ENCODE results near the gene NCR1. TPM values are rescaled to one million over a fixed set of nuclear protein-coding genes. Genes with fewer than 3 reads are reported as not detected.
"Not testable (repeated sequence)": the region's sequence is repeated elsewhere in the genome, so short reads cannot be mapped to it uniquely, and the experiment has no call there.

The NCR1 gene
- total and polyA plus RNA-seq, 10 of the 15 experiments (the other 5 are each of a cell fraction or from before 2014, with no cell fraction given): 0.06 to 6.9 (median 0.13) TPM; not detected in 7

GRCh38 chr19:54894106-54894505, 11.8 kb upstream of the NCR1 start:
- H3K36me3 ChIP-seq (ENCODE audit: control insufficient read depth in 2 of 2, insufficient read depth in 2 of 2, low read length in 1 of 2); H4K20me1 ChIP-seq (ENCODE audit: control insufficient read depth, insufficient read depth); intact Hi-C loops (cut with micrococcal nuclease; ENCODE audit: unreplicated experiment); H3K4me2 ChIP-seq (ENCODE audit: control insufficient read depth, insufficient read depth); DNase-seq (ENCODE audit: low read depth, low spot score); ATAC-seq; H3K4me1 ChIP-seq (ENCODE audit: control insufficient read depth, insufficient read depth, low read length); CTCF ChIA-PET; H3K4me3 ChIP-seq; BruUV-seq (replicated peaks); SMC1A ChIA-PET (ENCODE audit: uncharacterized antibody, unreplicated experiment); in situ Hi-C loops (cut with MboI); H3K9me3 ChIP-seq (replicated peaks; ENCODE audit: control insufficient read depth, insufficient read depth, low read length); H2AFZ ChIP-seq (ENCODE audit: control insufficient read depth, low read depth, low read length); H3K27ac ChIP-seq (ENCODE audit: control insufficient read depth, insufficient read depth); H3K27me3 ChIP-seq (replicated peaks in 1 of 2; ENCODE audit: control insufficient read depth in 2 of 2, insufficient read depth in 2 of 2, low read length in 1 of 2); FAIRE-seq; H3K9ac ChIP-seq (ENCODE audit: control insufficient read depth, insufficient read depth, low read length); RAD21 ChIA-PET (ENCODE audit: unreplicated experiment); H3K79me2 ChIP-seq (ENCODE audit: control insufficient read depth, insufficient read depth, low read length): not testable (repeated sequence)
- POLR2A ChIA-PET: interaction anchor here (0.6 kb wide), 1 partner anchor 14 kb away, joined by 5 read pairs; no protein-coding TSS in a partner anchor
- WGBS (ENCODE audit: insufficient coverage, insufficient replicate concordance, low lambda C conversion rate, missing lambda C conversion rate): 67% methylated on average over 14 of the region's 16 CpGs

DNA sequence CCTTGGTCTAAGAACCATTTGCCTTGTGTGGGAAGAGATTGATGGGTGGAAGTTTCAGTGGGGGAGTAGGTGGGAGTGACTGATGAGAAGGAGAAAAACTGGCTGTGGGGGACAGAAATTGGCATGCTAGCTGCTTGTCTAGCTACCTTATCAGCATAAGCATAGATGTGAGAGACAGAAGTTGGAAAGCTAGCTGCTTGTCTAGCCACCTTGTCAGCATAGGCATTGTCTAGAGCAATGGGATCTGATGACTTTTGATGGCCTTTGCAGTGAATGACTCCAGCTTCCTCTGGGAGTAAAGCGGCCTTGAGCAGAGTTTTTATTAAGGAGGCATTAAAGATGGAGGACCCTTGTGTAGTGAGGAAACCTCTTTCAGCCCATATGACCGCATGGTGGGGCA, 9.9 kb upstream of the NCR1 start:
- H3K9ac ChIP-seq (ENCODE audit: control insufficient read depth, insufficient read depth, low read length): no peak overlapping the region
- POLR2A ChIA-PET: interaction anchor here (0.6 kb wide), 1 partner anchor 130 kb away, joined by 4 read pairs; no protein-coding TSS in a partner anchor
- CTCF ChIA-PET: no interaction called here
- in situ Hi-C loops (cut with MboI): no loop called here
- SMC1A ChIA-PET (ENCODE audit: uncharacterized antibody, unreplicated experiment): no interaction called here
- H3K4me2 ChIP-seq (ENCODE audit: control insufficient read depth, insufficient read depth): no peak overlapping the region
- no peak overlapping the region for H2AFZ ChIP-seq (ENCODE audit: control insufficient read depth, low read depth, low read length)
- H3K27ac ChIP-seq (ENCODE audit: control insufficient read depth, insufficient read depth): no peak overlapping the region
- FAIRE-seq (no peak), DNase-seq (ENCODE audit: low read depth, low spot score) (no peak), ATAC-seq (no peak)
- H3K79me2 ChIP-seq (ENCODE audit: control insufficient read depth, insufficient read depth, low read length): no peaks in the 10 kb centered on the region
- RAD21 ChIA-PET (ENCODE audit: unreplicated experiment): no interaction called here
- H3K4me3 ChIP-seq: no peak overlapping the region
- H4K20me1 ChIP-seq (ENCODE audit: control insufficient read depth, insufficient read depth): no peaks in the 10 kb centered on the region
- 37% methylated on average over 2 of the region's 2 CpGs for WGBS (ENCODE audit: insufficient coverage, insufficient replicate concordance, low lambda C conversion rate, missing lambda C conversion rate)
- no TSS peak for BruUV-seq (replicated peaks)
- intact Hi-C loops (cut with micrococcal nuclease; ENCODE audit: unreplicated experiment): no loop called here
- no peaks in the 10 kb centered on the region for H3K36me3 ChIP-seq (ENCODE audit: control insufficient read depth in 2 of 2, insufficient read depth in 2 of 2, low read length in 1 of 2)
- no peaks in the 10 kb centered on the region for H3K27me3 ChIP-seq (replicated peaks in 1 of 2; ENCODE audit: control insufficient read depth in 2 of 2, insufficient read depth in 2 of 2, low read length in 1 of 2)
- H3K4me1 ChIP-seq (ENCODE audit: control insufficient read depth, insufficient read depth, low read length): no peaks in the 10 kb centered on the region
- H3K9me3 ChIP-seq (replicated peaks; ENCODE audit: control insufficient read depth, insufficient read depth, low read length): no peaks in the 10 kb centered on the region
- TF ChIP-seq NFYB (IDR thresholded peaks at IDR 0.05; ENCODE audit: insufficient read depth, low read depth, low read length) (no peak), PAX5 (IDR thresholded peaks at IDR 0.05; ENCODE audit: borderline replicate concordance, low read depth, low read length) (no peak), NRF1 (conservative IDR thresholded peaks at IDR 0.05; ENCODE audit: low read depth, low read length) (no peak), BCL11A (IDR thresholded peaks at IDR 0.05; ENCODE audit: low read depth, low read length) (no peak), ZNF217 (IDR thresholded peaks at IDR 0.05) (no peak), SPI1 (IDR thresholded peaks at IDR 0.05; ENCODE audit: borderline replicate concordance, insufficient read depth, low read depth, low read length) (no peak), JUNB (IDR thresholded peaks at IDR 0.05) (no peak), HDAC6 (IDR thresholded peaks at IDR 0.05; ENCODE audit: unreplicated experiment) (no peak), DPF2 (IDR thresholded peaks at IDR 0.05) (no peak), TCF12 (IDR thresholded peaks at IDR 0.05; ENCODE audit: low read depth, low read length) (no peak), GABPA (IDR thresholded peaks at IDR 0.05; ENCODE audit: low read depth) (no peak), MEF2A (IDR thresholded peaks at IDR 0.05; ENCODE audit: insufficient read depth, low read depth, low read length) (no peak), FOXK2 (IDR thresholded peaks at IDR 0.05) (no peak), IRF4 (IDR thresholded peaks at IDR 0.05; ENCODE audit: low read depth, low read length) (no peak), CBX5 (IDR thresholded peaks at IDR 0.05; ENCODE audit: low read depth) (no peak)
- TF ChIP-seq, protein P1, sequence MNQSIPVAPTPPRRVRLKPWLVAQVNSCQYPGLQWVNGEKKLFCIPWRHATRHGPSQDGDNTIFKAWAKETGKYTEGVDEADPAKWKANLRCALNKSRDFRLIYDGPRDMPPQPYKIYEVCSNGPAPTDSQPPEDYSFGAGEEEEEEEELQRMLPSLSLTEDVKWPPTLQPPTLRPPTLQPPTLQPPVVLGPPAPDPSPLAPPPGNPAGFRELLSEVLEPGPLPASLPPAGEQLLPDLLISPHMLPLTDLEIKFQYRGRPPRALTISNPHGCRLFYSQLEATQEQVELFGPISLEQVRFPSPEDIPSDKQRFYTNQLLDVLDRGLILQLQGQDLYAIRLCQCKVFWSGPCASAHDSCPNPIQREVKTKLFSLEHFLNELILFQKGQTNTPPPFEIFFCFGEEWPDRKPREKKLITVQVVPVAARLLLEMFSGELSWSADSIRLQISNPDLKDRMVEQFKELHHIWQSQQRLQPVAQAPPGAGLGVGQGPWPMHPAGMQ (IDR thresholded peaks at IDR 0.05; ENCODE audit: borderline replicate concordance): no peak
- TF ChIP-seq, protein P2, sequence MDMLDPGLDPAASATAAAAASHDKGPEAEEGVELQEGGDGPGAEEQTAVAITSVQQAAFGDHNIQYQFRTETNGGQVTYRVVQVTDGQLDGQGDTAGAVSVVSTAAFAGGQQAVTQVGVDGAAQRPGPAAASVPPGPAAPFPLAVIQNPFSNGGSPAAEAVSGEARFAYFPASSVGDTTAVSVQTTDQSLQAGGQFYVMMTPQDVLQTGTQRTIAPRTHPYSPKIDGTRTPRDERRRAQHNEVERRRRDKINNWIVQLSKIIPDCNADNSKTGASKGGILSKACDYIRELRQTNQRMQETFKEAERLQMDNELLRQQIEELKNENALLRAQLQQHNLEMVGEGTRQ (IDR thresholded peaks at IDR 0.05; ENCODE audit: borderline replicate concordance, low read depth, low read length): no peak
